Kasumi-1 (cell line): ENCODE data around the gene IFT43.

Source experiments
- DNase-seq, 2 experiments: peaks; one replicate each; lab custom pipeline; 2025; lab: John Stamatoyannopoulos, UW

IFT43 gene

GRCh38 chr14:76080025-76080424 is 94.5 kb downstream of the IFT43 start:
- no peak for DNase-seq

- no peak for DNase-seq
These were observed 94.9 kb downstream of the IFT43 start for GRCh38 chr14:76080471-76080870.

GRCh38 chr14:76081642-76082041 is 96.1 kb downstream of the IFT43 start:
- DNase-seq = no peak

DNA sequence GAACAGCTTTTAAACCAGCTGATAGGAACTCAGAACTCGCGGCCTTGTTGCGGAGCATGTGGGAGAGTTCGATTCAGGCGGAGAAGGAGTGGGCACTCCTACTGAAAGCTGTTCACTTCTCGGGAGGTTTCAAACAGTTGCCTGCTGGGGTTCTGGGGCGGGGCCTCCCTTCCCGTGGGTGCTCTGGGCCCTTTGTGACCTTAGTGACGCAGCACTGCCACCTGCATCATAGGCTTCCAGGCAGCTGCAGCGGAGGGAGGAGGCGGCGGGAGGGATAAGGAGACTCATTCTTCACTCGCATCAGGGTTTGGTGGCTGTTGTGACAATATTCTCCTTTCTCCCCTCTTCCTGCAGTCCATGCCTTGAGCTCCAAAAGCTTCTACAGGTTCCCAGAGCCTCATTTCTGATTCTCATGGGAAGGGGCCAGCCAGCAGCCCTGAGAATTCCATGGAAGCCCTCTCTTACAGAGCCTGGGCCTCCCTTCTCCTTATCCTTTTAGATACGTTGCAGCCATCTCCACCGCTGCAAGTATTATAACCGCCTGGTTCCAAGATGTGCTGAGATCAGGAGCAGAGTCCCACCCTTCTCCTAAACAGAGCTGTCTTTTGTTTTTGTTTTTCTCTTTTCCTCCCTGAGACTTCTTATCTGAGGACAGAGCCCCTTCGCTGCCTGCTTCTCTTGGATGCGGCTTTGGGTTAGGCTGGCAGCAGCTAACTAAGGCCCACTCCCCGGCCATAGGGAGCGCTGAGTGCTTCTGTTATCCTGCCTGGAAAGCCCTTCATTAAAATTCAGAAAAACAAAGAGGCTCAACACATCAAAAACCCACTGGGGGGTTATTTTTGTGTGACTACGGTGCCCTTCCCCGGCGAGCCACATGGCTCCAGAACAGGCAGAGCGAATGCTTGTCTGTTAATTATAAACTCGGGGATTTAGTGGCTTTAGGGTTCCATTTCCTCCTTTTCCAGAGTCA is 98.5 kb downstream of the IFT43 start:
- no peak for DNase-seq

GRCh38 chr14:76085358-76085757 is 99.8 kb downstream of the IFT43 start:
- no peak for DNase-seq

DNA sequence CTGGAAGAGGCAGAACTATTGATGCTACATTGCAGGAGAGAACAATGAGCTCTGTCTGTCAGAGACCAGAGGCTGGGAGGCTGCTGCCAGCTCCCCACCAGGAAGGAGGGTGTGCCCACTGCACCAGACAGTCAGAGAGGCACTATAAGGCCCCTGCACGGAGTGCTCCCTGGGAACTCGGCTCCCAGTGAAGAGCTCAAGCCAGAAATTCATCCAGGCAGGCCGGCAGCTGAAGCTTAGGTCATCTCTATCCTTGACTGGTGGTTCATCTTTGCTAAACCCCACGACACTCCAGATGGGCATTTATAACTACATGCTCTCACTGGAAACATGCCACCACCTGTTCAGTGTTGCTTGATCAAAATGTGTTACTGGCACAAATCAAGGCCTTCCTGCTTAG is 101.1 kb downstream of the IFT43 start:
- no peak for DNase-seq

DNA sequence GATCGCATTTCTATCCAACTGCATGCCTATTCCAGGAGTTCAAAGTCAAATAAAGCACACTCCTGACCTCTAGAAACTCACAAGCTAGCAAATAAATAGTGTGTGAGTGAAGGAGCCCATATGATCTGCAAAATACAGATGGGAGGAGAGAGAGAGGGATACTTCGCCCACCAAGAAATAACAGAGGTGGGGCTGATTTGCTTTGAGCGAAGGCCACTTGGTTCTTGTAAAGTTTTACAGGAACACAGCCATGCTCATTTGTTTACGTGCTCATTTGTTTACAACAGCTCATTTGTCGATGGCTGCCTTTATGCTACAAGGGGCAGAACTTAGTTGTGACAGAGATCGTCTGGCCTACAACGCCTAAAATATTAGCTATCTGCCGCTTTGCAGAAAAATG is 102.8 kb downstream of the IFT43 start:
- no peak for DNase-seq

GRCh38 chr14:76088771-76089571 is 103.4 kb downstream of the IFT43 start:
- no peak for DNase-seq

DNA sequence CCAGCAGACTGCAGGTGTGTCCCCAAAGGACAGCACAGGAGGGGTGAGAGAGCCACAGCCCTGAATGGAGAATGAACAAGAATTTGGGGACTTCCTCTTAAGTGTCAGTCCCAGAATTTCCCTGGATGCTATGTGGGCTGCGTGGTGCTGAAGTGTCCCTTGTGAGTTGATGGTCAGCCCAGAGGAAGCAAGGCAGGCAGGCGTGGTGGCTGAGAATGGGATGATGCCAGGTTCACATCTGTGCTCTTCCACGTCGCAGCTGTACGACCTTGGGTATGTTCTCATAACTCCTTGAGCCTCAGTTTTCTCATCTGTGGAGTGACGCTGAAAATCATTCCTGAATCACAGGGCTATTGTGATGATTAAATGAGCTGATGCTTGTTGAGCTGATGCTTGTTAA is 104.0 kb downstream of the IFT43 start:
- DNase-seq = no peak

- no peak for DNase-seq
These were observed 105.2 kb downstream of the IFT43 start for GRCh38 chr14:76090616-76091391.

GRCh38 chr14:76093077-76093476 is 107.5 kb downstream of the IFT43 start:
- DNase-seq = no peak

DNA sequence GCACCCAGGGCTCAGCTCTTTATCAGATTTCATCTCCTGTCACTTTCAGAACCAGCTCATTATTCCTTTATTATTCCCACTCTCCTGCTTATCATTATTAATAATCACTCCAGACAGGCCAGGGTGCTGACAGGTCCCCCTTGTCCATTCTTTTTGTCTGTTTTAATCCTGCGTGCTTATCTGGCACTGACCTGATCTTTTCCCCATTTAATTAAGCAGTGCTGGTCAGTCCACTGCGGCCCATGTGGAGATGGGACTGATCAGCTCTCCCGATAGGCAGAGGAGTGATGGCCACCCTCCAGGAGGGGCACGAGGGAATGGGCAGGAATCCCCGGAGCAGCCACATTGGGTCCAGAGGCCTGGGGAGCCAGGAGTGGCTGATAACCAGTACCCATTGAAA is 110.7 kb downstream of the IFT43 start:
- DNase-seq = no peak

DNA sequence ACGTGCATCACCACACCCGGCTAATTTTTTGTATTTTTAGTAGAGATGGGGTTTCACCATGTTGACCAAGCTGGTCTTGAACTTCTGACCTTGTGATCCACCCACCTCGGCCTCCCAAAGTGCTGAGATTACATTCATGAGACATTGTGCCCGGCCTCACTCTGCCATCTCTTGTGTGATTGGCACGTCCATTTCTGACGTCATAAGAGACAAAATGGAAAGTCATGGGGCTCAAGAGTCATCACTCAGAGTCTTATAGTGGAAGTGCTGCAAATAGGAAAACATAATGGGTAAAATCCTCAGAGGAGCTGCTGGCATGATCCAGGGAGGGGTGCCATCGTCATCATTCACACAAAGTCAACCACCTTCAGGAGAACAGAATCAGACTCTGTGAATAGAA is 112.0 kb downstream of the IFT43 start:
- no peak for DNase-seq

DNA sequence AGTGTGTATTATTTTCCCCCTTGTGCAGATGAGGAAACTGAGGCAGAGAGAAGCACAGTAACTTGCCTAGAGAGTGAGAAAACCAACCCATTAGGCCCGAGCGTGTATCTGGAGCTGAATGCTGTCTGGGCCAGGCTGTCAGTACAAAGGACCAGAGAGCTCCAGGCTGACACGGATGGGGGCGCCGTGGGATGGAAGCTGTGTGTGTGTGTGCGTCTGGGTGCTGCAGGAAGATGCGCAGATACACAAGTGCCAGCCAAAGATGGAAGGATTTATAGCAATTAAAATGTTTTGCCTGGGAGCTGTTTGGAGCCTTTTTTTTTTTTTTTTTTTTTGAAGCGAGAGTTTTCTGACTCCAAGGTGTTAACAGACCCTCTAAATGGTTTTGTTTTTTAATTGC is 112.5 kb downstream of the IFT43 start:
- no peak for DNase-seq

DNA sequence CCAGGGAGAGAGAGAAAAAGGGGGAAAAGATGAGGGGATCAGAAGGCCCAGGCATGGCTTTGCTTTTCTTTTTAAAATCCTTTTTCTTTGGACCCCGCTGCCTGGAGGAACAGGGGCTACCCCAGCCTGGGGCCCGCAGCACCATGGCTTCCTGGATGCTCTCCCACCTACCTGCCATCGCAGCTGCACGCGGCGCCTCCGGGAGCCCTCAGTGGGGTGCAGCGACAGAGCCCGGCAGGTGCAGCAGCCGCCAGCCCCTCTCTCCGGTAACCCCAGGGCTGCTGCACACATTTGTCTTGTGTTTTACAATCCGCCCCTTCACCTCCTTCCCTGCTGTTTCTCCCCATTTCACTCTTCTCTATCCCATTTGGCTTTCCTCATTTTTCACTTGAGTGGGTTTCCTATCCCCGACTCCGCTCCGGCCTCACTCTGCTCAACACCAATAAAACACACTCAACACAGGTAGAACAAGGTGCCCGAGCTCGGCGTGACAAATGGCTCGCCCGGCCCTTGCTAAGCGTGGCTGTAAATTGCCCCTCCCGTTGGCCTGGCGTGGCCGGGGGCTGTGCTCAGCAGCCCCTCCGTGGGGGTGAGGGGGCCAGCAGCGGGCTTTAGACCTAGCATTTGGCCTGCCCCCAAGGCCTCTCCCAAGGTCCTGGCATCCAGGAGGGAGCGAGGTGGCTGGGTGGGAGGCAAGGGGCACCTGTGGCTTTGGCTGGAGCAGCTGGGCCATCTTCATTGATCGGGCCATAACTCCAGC is 113.5 kb downstream of the IFT43 start:
- DNase-seq = no peak

DNA sequence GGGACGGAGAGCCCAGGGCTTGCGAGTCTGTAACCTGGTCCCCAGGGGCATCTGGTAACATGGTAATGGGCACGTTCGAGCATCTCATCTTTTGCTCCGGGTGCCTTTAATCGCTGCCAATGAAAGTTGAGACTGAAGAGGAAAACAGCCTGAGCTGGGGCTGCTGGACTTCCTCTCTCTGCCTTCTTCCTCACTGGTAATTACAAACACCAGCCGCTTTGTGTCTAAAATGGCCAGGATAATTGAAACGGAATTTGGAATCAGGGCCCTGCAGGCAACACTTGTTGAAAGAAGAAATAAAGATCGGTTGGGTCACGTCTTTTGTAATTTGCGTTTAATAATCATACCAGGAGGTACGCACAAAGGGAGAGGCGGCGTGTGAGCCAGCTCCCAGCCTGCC is 114.7 kb downstream of the IFT43 start:
- no peak for DNase-seq

DNA sequence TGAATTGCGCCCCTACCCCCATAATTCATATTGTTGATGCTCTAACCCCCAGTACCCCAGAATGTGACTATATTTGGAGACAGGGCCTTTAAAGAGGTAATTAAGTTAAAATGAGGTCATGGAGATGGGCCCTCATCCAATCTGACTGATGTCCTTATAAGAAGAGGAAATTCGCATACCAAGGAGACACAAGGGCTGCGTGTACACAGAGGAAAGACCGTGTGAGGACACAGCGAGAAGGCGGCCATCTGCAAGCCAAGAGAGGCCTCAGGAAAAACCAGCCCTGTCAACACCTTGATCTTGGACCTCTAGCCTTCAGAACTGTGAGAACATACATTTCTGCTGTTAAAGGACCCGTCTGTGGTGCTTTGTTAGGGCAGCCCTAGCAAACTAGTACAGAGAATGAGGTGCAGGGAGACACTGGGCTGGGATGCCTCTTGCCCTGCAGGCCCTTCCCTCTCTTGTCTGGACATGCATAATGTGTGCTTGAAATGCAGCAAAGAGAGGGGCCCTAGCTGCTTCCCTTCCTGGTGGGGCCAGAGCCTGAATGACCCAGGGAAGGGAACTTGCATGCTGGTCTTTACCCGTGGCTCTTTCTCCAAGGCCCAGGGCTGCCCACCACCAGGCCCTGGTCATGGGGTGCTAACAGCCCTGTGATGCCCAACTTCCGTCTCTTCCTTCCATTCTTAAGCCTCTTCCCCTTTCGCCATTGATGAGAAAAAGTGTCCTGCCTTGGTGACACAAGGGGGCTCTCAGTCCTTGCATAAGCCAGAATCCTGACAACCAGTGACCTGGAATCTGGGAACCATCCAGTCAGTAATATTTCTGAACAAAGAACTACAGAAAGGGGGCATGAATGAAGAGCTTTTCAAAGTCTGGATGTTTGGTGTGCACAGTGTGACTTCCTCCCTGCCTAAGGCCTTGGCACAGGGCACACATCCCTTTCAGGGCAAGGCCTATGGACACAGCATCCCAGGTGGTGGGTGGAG is 116.1 kb downstream of the IFT43 start:
- no peak for DNase-seq

GRCh38 chr14:76104802-76105355 is 119.3 kb downstream of the IFT43 start:
- DNase-seq = no peak

GRCh38 chr14:76106188-76106587 is 120.6 kb downstream of the IFT43 start:
- DNase-seq = no peak
